ENCODE data around the gene CST3. TPM values are rescaled to one million over a fixed set of nuclear protein-coding genes. Genes with fewer than 3 reads are reported as not detected.
"Not testable (repeated sequence)": the region's sequence is repeated elsewhere in the genome, so short reads cannot be mapped to it uniquely, and the experiment has no call there.

Gene CST3
- total RNA-seq, 4 donors from 2014 or later: 1,117 to 1,890 (median 1,478) TPM

DNA sequence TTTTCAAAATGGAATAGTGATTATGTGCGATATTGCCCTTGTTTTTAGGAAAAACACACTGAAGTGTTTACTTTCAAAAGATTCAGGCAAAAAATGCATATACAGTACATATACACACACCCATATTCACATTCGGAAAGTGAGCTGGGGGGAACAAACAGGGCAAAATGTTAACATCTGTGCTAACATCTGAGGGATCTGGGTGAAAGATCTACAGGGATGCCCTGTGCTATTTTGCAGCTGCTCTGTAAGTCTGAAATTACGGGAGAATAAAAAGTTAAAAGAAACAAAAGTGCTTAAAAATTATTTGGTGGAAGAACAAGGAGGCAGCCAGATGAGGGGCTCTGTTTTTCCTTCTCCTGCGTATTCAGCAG, 860 bp downstream of the CST3 start:
- DNase-seq (ENCODE audit: low spot score) (no peak), ATAC-seq (ENCODE audit: low FRiP score) (no peak)
- TF ChIP-seq CTCF (IDR thresholded peaks at IDR 0.05): no peak

- ATAC-seq (ENCODE audit: low FRiP score) (no peak), DNase-seq (ENCODE audit: low spot score) (no peak)
- TF ChIP-seq CTCF (IDR thresholded peaks at IDR 0.05): no peak
These were observed 1.4 kb downstream of the CST3 start for GRCh38 chr20:23636182-23636907.

GRCh38 chr20:23635768-23636090, 2.0 kb downstream of the CST3 start:
- DNase-seq (ENCODE audit: low spot score); ATAC-seq (ENCODE audit: low FRiP score): not testable (repeated sequence)

DNA sequence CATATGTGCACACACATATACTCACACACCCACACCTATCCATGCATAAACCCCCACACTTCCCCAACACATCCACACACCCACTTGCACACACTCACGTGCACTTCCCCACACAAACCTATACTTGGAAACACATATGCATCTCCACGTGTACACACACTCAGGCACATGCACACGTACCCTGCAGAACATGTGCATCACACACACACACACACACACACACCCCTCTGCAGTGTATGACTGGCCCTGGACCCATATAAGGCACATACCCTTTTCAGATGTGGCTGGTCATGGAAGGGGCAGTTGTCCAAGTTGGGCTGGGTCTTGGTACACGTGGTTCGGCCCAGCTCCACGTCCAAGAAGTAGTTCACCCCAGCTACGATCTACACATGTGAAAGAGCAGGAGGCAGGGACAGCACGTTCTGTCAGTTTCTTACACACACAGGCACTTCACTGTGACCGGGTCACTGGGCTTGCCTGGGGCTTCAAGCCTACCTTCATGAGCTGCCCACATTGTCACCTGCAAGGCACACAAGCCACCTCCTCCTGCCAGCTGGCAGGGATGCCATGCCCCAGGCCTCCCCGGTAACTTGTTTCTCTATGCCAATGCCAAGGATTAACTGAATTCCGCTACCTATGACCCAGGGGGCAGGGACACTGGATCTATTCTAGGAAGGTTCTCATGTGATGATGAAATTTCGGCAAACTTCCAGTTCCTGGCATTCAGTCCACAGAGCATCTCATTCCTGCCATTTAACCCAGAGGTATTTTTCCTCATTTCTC, 2.6 kb downstream of the CST3 start:
- no peak for TF ChIP-seq CTCF (IDR thresholded peaks at IDR 0.05)
- DNase-seq (ENCODE audit: low spot score): no peak

GRCh38 chr20:23634044-23634801, 3.5 kb downstream of the CST3 start:
- TF ChIP-seq CTCF (IDR thresholded peaks at IDR 0.05): no peak
- DNase-seq (ENCODE audit: low spot score) (no peak), ATAC-seq (ENCODE audit: low FRiP score) (no peak)

More for the DNA sequence above, 2.6 kb downstream of the CST3 start:
- no peak for ATAC-seq (ENCODE audit: low FRiP score)

DNA sequence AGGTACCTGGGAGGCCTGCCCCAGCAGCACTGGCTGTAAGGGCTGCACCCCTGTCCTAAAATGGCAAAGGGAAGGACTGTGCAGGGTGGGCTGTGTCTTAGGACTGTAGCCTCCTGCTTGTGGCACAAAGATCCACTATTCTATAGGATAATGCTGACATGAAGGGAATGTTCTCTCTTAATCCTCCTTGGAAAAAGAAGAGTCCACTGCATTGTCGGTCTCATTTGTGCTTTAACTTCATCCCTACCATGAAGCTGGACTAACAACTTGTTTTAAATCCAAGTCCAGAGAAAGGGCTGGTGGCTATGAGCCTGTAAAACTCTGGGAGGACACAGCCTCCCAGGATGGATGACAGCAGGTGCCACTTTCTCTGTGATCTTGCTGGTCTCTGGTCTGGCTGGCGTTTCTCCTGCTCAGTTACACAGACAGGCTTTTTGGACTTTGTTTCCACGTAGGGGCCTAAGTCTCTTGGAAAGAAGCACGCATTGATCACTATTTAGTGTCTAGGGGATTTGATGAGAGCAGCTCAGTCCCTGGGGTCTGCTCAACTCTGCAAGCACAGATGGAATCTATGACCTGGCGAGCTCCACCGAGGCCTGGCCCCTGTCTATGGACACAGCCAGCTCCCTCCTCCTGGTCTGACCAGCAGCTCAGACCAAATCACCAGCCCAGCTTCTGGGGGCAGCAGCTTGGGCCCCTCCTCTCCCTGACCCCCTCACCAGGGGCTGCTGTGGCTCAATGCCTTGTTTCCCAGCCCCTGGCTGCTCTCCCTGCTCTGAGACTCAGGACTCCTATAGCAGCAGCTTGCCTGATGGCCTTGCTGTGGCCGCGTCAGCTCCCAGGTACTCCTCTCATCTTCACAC, 4.8 kb downstream of the CST3 start:
- DNase-seq (ENCODE audit: low spot score): no peak

More for the DNA sequence above, 4.8 kb downstream of the CST3 start:
- TF ChIP-seq CTCF (IDR thresholded peaks at IDR 0.05): no peak
- no peak for ATAC-seq (ENCODE audit: low FRiP score)
